Measurements from ENCODE around the gene TMEM97. TPM values are rescaled to one million over a fixed set of nuclear protein-coding genes. Genes with fewer than 3 reads are reported as not detected.
"Not testable (repeated sequence)": the region's sequence is repeated elsewhere in the genome, so short reads cannot be mapped to it uniquely, and the experiment has no call there.

TMEM97 gene
- polyA plus RNA-seq, 1 donor: 31.0 TPM

DNA sequence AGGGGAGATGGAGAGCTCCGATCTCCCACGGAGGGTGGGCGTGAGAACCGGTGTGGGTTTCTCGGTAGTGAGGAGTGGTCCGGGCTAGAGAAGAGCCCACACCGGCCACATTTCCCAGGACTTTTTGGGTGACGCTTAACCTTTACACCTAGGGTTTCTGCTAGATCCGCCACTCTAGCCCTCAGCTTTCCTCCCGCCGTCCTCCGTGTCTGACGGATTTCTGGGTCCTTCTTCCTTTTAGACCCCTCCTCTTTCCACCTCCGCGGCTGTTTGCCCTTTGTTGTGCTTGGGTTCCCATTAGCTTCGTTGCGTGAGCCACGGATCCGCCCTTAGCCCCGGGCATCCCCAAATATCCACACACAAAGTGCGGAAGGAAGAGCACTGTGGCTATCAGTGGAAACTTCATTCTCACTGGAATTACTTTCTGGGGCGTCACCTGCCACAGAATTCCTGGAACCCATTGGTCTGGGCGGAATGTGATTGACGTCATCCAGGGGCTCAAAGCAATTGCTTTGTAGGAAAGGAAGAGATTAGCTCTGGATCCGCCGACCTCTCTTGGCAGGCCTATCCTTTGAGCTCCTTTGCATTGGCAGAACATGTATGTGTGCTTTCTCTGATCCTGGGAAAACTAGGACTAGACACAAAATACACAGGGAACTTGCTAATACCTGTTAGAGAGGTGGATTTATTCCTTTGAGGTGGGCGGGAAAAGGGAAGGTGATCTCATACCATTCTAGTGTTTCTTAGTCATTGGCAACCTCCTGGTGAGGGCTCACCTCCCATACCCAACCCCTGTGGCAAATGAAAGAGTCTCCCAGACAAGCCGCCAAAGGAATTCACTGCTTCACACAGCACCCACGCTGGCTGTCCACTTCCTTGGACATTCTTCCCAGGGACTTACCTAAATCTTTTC, 17.2 kb downstream of the TMEM97 start:
- Histone ChIP-seq H3K27me3 (ENCODE audit: control insufficient read depth, insufficient read depth, low read length) (no peaks in the 10 kb centered on the region), H3K4me3 (ENCODE audit: low read length) (peak overlapping the region; percentile 97), H3K36me3 (ENCODE audit: control insufficient read depth, insufficient read depth, low read length) (peaks cover 26% of the 10 kb centered on the region), H3K9me3 (ENCODE audit: control insufficient read depth, low read depth, low read length) (no peaks in the 10 kb centered on the region), H3K27ac (ENCODE audit: low read length) (peak overlapping the region; percentile 99), H3K4me1 (ENCODE audit: control insufficient read depth, insufficient read depth, low read length) (peaks cover 16% of the 10 kb centered on the region)
- peak; percentile 89 to 94 for DNase-seq
- WGBS (ENCODE audit: insufficient coverage, low lambda C conversion rate): 80% methylated on average over 1 of the region's 29 CpGs

DNA sequence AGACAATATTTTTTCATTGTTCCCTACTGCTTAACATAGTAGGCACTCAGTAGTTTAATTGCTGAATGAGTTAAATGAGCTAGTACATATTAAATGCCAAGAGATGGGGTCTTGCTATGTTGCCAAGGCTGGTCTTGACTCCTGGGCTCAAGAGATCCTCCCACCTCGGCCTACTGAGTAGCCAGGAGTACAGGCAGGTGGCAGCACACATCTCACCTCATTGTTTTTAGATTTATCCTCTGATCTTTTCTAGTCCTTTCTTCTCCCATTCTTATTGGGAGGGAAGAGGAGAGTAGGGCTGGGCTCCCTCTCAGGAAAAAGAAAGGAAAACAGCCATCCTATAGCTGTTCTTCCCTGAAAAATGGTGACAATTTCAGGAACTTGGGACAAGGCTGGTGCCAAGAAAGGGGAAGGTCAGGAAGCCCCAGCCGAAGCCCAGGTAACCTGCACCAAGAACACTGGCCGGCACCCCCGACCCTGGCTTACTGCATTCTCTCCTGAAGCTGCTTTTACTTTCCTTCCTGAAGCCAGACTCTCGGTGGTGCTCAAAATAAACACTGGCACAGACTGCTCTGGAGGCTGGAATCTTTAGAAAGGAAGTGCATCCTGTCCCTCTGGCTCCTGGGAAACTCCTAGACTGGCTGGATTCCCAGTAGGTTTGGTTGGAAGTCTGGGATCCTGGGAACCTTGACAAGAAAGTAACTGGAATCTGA, 19.2 kb downstream of the TMEM97 start:
- H3K9me3 ChIP-seq (ENCODE audit: control insufficient read depth, low read depth, low read length): no peaks in the 10 kb centered on the region
- peaks cover 16% of the 10 kb centered on the region for H3K4me1 ChIP-seq (ENCODE audit: control insufficient read depth, insufficient read depth, low read length)
- no peaks in the 10 kb centered on the region for H3K27me3 ChIP-seq (ENCODE audit: control insufficient read depth, insufficient read depth, low read length)
- no peak overlapping the region for H3K4me3 ChIP-seq (ENCODE audit: low read length)
- no peak overlapping the region for H3K27ac ChIP-seq (ENCODE audit: low read length)
- DNase-seq: no peak
- peaks cover 38% of the 10 kb centered on the region for H3K36me3 ChIP-seq (ENCODE audit: control insufficient read depth, insufficient read depth, low read length)
- WGBS (ENCODE audit: insufficient coverage, low lambda C conversion rate): no CpG with 5 or more reads among the region's 5 CpGs

DNA sequence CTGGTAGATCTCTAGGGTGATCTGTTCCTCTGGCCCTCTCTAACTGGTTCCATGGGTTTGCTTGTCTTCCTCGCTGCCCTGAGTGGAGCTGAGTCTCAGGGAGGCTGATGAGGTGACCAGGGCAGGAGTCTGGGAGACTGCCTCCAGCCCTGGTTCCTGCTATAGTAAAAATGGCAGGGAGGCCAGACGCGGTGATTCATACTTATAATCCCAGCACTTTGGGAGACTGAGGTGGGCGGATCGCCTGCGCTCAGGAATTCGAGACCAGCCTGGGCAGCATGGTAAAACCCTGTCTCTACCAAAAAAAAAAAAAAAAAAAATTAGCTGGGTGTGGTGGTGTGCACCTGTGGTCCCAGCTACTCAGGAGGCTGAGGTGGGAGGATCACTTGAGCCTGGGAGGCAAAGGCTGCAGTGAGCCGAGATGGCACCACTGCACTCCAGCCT, 19.8 kb downstream of the TMEM97 start:
- not testable (repeated sequence) for DNase-seq; H3K27ac ChIP-seq (ENCODE audit: low read length); H3K9me3 ChIP-seq (ENCODE audit: control insufficient read depth, low read depth, low read length); H3K4me3 ChIP-seq (ENCODE audit: low read length); H3K27me3 ChIP-seq (ENCODE audit: control insufficient read depth, insufficient read depth, low read length)
- Histone ChIP-seq H3K4me1 (ENCODE audit: control insufficient read depth, insufficient read depth, low read length) (peaks cover 16% of the 10 kb centered on the region), H3K36me3 (ENCODE audit: control insufficient read depth, insufficient read depth, low read length) (peaks cover 42% of the 10 kb centered on the region)
- WGBS (ENCODE audit: insufficient coverage, low lambda C conversion rate): no CpG with 5 or more reads among the region's 8 CpGs

DNA sequence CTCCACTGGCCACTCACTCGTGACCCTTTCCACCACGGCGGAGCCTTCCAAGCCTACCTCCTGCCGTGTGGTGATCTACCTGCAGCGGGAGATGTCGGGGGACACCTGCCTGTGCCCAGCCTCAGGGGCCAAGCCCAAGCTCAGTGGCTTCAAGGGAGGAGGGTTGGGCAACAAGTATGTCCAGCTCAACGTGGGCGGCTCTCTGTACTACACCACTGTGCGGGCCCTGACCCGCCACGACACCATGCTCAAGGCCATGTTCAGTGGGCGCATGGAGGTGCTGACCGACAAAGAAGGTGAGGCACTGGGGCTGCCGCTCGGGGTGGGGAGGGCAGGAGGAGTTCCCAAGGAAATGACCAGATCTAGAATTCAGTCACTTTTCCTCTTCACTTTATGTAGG, 20.4 kb downstream of the TMEM97 start:
- Histone ChIP-seq H3K27ac (ENCODE audit: low read length) (no peak overlapping the region), H3K36me3 (ENCODE audit: control insufficient read depth, insufficient read depth, low read length) (peaks cover 48% of the 10 kb centered on the region), H3K9me3 (ENCODE audit: control insufficient read depth, low read depth, low read length) (no peaks in the 10 kb centered on the region), H3K4me1 (ENCODE audit: control insufficient read depth, insufficient read depth, low read length) (peaks cover 12% of the 10 kb centered on the region), H3K27me3 (ENCODE audit: control insufficient read depth, insufficient read depth, low read length) (no peaks in the 10 kb centered on the region), H3K4me3 (ENCODE audit: low read length) (no peak overlapping the region)
- no peak for DNase-seq
- WGBS (ENCODE audit: insufficient coverage, low lambda C conversion rate): no CpG with 5 or more reads among the region's 15 CpGs

DNA sequence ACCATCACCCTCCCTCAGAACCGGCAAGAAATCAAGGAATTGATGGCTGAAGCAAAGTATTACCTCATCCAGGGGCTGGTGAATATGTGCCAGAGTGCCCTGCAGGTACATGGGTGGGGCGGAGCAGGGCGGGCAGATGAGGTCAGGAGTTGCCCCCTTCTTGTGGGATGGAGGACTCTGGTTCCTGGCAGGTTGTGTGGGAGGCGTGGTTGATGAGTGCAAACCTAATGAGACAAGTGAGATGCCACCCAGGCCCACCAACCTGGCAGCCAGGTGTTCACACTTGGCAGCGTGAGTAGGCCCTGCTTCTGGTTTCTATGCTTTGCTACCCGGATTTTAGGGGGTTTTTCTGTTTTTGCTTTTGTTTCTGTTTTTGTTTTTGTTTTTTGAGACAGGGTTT, 21.4 kb downstream of the TMEM97 start:
- no peaks in the 10 kb centered on the region for H3K27me3 ChIP-seq (ENCODE audit: control insufficient read depth, insufficient read depth, low read length)
- no peaks in the 10 kb centered on the region for H3K9me3 ChIP-seq (ENCODE audit: control insufficient read depth, low read depth, low read length)
- no peak for DNase-seq
- H3K4me1 ChIP-seq (ENCODE audit: control insufficient read depth, insufficient read depth, low read length): peaks cover 8% of the 10 kb centered on the region
- H3K27ac ChIP-seq (ENCODE audit: low read length): no peak overlapping the region
- WGBS (ENCODE audit: insufficient coverage, low lambda C conversion rate): no CpG with 5 or more reads among the region's 6 CpGs
- no peak overlapping the region for H3K4me3 ChIP-seq (ENCODE audit: low read length)
- H3K36me3 ChIP-seq (ENCODE audit: control insufficient read depth, insufficient read depth, low read length): peaks cover 57% of the 10 kb centered on the region

DNA sequence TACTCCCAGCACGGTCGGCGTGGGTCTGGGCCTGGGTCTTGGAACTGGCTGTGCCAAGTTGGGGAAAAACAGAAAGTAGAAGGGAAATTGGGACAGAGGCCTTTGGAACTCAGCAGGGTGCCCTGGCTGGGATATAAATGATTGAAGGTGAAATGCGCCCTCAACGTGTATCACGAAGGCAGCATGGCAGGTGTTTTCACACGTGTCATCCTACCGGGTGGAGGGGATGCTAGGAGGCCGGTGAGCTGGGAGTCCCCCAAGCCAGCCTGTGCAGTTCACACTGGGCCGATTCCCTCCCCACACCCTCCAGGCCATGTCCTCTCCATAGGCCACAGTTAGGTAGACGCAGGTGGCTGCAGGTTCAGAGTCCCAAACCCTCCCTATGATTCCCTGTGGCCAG, 22.5 kb downstream of the TMEM97 start:
- Histone ChIP-seq H3K4me1 (ENCODE audit: control insufficient read depth, insufficient read depth, low read length) (peaks cover 8% of the 10 kb centered on the region), H3K4me3 (ENCODE audit: low read length) (no peak overlapping the region), H3K27me3 (ENCODE audit: control insufficient read depth, insufficient read depth, low read length) (no peaks in the 10 kb centered on the region), H3K9me3 (ENCODE audit: control insufficient read depth, low read depth, low read length) (no peaks in the 10 kb centered on the region), H3K27ac (ENCODE audit: low read length) (no peak overlapping the region), H3K36me3 (ENCODE audit: control insufficient read depth, insufficient read depth, low read length) (peaks cover 69% of the 10 kb centered on the region)
- no peak for DNase-seq
- no CpG with 5 or more reads among the region's 11 CpGs for WGBS (ENCODE audit: insufficient coverage, low lambda C conversion rate)

DNA sequence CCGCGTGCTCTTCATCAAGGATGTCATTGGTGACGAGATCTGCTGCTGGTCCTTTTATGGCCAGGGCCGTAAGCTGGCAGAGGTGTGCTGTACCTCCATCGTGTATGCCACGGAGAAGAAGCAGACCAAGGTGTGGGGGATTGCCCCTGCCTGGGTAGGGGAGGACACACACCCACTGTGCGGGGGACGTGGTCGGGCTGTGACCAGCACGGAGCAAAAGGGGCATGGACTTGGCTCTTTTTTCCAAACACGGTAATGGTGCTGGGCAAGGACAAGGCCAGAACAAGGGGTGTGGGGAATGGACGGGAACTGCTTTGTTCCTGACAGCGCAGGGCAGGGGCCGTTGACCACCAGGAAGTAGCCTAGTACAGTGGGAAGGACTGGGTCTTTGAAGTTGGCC, 23.3 kb downstream of the TMEM97 start:
- Histone ChIP-seq H3K4me3 (ENCODE audit: low read length) (no peak overlapping the region), H3K27ac (ENCODE audit: low read length) (no peak overlapping the region), H3K4me1 (ENCODE audit: control insufficient read depth, insufficient read depth, low read length) (no peaks in the 10 kb centered on the region), H3K36me3 (ENCODE audit: control insufficient read depth, insufficient read depth, low read length) (peaks cover 76% of the 10 kb centered on the region), H3K9me3 (ENCODE audit: control insufficient read depth, low read depth, low read length) (no peaks in the 10 kb centered on the region), H3K27me3 (ENCODE audit: control insufficient read depth, insufficient read depth, low read length) (no peaks in the 10 kb centered on the region)
- no CpG with 5 or more reads among the region's 14 CpGs for WGBS (ENCODE audit: insufficient coverage, low lambda C conversion rate)
- DNase-seq: no peak

DNA sequence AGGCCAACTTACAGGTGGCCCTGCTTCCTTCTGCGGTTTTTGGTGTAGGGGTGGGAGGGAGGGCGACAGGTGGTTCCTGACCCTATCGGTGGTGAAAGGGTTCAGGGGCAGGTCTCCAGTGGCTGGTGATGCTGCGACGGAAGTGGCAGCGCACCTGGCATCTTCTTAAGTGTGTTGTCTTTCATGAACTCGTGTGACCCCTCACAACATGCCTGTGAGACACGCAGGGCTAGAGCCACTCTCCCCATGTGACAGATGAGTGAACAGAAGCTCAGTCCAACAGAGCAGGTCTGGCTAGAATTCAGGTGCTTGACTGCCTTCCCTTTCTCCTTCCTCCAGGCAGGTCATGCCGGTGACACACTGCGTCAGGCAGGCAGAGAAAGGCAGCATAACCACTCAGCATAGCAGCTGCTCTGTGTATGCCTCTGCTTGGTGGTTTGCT, 24.5 kb downstream of the TMEM97 start:
- no peaks in the 10 kb centered on the region for H3K9me3 ChIP-seq (ENCODE audit: control insufficient read depth, low read depth, low read length)
- H3K36me3 ChIP-seq (ENCODE audit: control insufficient read depth, insufficient read depth, low read length): peaks cover 88% of the 10 kb centered on the region
- H3K4me1 ChIP-seq (ENCODE audit: control insufficient read depth, insufficient read depth, low read length): no peaks in the 10 kb centered on the region
- DNase-seq: no peak
- H3K27ac ChIP-seq (ENCODE audit: low read length): no peak overlapping the region
- no peaks in the 10 kb centered on the region for H3K27me3 ChIP-seq (ENCODE audit: control insufficient read depth, insufficient read depth, low read length)
- H3K4me3 ChIP-seq (ENCODE audit: low read length): no peak overlapping the region
- no CpG with 5 or more reads among the region's 10 CpGs for WGBS (ENCODE audit: insufficient coverage, low lambda C conversion rate)

DNA sequence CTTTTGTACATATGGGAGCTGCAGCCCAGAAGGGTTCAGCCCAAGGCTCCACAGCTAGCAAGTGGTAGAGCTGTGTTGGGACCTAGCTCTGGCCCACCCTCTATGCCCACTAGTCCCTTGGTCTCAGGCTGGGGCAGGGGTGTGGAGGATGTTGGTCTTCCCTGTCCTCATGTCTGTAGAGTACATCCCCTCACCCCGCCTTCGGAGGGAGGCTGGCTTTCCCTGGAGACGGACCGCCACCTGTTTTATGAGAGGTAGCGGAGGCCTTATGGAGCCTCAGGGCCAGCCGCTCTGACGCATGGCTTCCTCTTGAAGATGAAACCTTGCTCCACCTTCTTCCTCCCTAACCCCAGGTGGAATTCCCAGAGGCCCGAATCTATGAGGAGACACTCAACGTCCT, 25.0 kb downstream of the TMEM97 start:
- Histone ChIP-seq H3K4me1 (ENCODE audit: control insufficient read depth, insufficient read depth, low read length) (no peaks in the 10 kb centered on the region), H3K36me3 (ENCODE audit: control insufficient read depth, insufficient read depth, low read length) (peaks cover 93% of the 10 kb centered on the region), H3K27ac (ENCODE audit: low read length) (no peak overlapping the region), H3K9me3 (ENCODE audit: control insufficient read depth, low read depth, low read length) (no peaks in the 10 kb centered on the region), H3K4me3 (ENCODE audit: low read length) (no peak overlapping the region), H3K27me3 (ENCODE audit: control insufficient read depth, insufficient read depth, low read length) (no peaks in the 10 kb centered on the region)
- DNase-seq: no peak
- no CpG with 5 or more reads among the region's 9 CpGs for WGBS (ENCODE audit: insufficient coverage, low lambda C conversion rate)

DNA sequence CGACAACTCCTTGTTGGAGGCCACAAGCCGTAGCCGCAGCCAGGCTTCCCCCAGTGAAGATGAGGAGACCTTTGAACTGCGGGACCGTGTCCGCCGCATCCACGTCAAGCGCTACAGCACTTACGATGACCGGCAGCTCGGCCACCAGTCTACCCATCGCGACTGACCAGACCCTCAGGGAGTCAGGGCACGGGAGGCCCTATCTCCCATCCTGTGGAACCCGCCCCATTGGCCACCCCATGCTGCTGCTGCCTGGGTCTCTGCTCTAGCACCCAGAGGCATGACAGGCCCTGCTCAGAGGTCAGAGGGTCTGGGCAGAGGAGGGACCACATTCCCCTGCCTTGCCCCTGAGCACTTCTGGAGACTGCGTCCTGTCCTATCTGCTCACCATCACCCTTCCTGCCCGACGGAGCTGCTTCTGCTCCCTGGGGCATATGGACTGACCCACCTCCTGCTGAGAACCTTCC, 25.5 kb downstream of the TMEM97 start:
- H3K4me3 ChIP-seq (ENCODE audit: low read length): no peak overlapping the region
- peaks cover 93% of the 10 kb centered on the region for H3K36me3 ChIP-seq (ENCODE audit: control insufficient read depth, insufficient read depth, low read length)
- no peak overlapping the region for H3K27ac ChIP-seq (ENCODE audit: low read length)
- no CpG with 5 or more reads among the region's 19 CpGs for WGBS (ENCODE audit: insufficient coverage, low lambda C conversion rate)
- no peak for DNase-seq
- no peaks in the 10 kb centered on the region for H3K9me3 ChIP-seq (ENCODE audit: control insufficient read depth, low read depth, low read length)
- no peaks in the 10 kb centered on the region for H3K4me1 ChIP-seq (ENCODE audit: control insufficient read depth, insufficient read depth, low read length)
- H3K27me3 ChIP-seq (ENCODE audit: control insufficient read depth, insufficient read depth, low read length): no peaks in the 10 kb centered on the region

Measured in large intestine (tissue), 3 donors.